PFSK-1 (cell line): ENCODE data around the gene CHCHD10.
A peak's percentile ranks its signal among the peaks of the same experiment; 100 is the strongest.

Experiments
- FOXP2 ChIP-seq: optimal IDR thresholded peaks from 2 replicates; pipeline ENCODE3; 2011; ENCODE audit warnings: borderline replicate concordance, control low read depth, inconsistent platforms; ENCODE audit not compliant: insufficient read depth; ENCODE audit errors: extremely low read length, extremely low read depth
- POLR2AphosphoS5 ChIP-seq: IDR thresholded peaks from 2 replicates; pipeline ENCODE4 v1.6.1; 2012; ENCODE audit warnings: low read depth, mild to moderate bottlenecking, control low read depth, low read length, moderate library complexity
- SIN3A ChIP-seq: IDR thresholded peaks from 2 replicates; pipeline ENCODE4 v1.6.1; 2012; ENCODE audit warnings: mild to moderate bottlenecking, low read length, moderate library complexity, borderline replicate concordance; ENCODE audit not compliant: insufficient read depth
- TAF1 ChIP-seq: IDR thresholded peaks from 2 replicates; pipeline ENCODE4 v1.6.1; 2012; ENCODE audit warnings: low read length, control low read depth, borderline replicate concordance; ENCODE audit not compliant: insufficient read depth
- TF ChIP-seq, protein P1 (sequence below), 2 experiments: IDR thresholded peaks; 2 replicates each; pipeline versions ENCODE4 v1.6.1 to v1.8.0; 2011 to 2012; ENCODE audit warnings: low read depth in 2 of 2, low read length in 2 of 2, control low read depth in 1 of 2, inconsistent platforms in 1 of 2, mild to moderate bottlenecking in 1 of 2, moderate library complexity in 1 of 2; ENCODE audit not compliant: insufficient read depth in 1 of 2

The CHCHD10 gene

DNA sequence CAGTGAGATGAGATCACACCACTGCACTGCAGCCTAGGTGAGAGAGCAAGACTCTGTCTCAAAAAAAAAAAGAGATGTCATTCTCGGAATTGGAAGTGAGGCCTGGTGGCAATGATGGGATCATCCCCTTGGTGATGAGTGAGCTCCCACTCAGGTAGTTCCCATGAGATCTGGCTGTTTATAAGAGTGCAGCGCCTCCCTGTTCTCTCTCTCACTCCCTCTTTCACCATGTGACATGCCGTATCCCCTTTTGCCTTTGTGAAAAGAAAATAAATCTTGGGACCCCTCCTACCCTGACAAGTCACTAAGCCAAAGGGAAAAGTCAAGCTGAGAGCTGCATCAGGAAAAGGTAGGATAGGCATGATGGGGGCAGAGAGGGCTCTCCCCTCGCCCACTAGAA lies 45.6 kb downstream of the CHCHD10 start:
- TF ChIP-seq TAF1: no peak
- no peak for TF ChIP-seq POLR2AphosphoS5

DNA sequence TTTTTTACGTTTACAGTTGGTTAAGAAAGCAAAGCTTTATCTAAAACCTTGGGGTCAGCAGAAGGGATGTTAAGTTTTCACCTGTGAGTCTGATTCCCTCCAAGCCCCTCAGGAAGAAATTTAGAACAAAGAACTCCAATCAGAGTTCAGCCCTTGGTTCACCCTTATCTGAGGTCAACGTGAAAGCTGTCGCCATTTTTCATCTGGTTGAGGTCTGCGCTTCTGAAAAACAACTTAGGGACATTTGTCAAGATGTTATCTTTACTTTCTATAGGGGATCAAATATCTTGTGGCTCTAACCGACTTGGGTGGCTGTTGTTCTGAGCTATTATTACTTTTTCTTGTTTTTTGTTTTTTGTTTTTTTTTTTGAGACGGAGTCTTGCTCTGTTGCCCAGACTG lies 46.9 kb downstream of the CHCHD10 start:
- TF ChIP-seq POLR2AphosphoS5 (no peak), FOXP2 (no peak), TAF1 (no peak), SIN3A (no peak)
- TF ChIP-seq, protein P1, sequence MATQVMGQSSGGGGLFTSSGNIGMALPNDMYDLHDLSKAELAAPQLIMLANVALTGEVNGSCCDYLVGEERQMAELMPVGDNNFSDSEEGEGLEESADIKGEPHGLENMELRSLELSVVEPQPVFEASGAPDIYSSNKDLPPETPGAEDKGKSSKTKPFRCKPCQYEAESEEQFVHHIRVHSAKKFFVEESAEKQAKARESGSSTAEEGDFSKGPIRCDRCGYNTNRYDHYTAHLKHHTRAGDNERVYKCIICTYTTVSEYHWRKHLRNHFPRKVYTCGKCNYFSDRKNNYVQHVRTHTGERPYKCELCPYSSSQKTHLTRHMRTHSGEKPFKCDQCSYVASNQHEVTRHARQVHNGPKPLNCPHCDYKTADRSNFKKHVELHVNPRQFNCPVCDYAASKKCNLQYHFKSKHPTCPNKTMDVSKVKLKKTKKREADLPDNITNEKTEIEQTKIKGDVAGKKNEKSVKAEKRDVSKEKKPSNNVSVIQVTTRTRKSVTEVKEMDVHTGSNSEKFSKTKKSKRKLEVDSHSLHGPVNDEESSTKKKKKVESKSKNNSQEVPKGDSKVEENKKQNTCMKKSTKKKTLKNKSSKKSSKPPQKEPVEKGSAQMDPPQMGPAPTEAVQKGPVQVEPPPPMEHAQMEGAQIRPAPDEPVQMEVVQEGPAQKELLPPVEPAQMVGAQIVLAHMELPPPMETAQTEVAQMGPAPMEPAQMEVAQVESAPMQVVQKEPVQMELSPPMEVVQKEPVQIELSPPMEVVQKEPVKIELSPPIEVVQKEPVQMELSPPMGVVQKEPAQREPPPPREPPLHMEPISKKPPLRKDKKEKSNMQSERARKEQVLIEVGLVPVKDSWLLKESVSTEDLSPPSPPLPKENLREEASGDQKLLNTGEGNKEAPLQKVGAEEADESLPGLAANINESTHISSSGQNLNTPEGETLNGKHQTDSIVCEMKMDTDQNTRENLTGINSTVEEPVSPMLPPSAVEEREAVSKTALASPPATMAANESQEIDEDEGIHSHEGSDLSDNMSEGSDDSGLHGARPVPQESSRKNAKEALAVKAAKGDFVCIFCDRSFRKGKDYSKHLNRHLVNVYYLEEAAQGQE (IDR thresholded peaks at IDR 0.05; ENCODE audit: insufficient read depth in 1 of 2, low read depth in 2 of 2, low read length in 2 of 2): no peak

DNA sequence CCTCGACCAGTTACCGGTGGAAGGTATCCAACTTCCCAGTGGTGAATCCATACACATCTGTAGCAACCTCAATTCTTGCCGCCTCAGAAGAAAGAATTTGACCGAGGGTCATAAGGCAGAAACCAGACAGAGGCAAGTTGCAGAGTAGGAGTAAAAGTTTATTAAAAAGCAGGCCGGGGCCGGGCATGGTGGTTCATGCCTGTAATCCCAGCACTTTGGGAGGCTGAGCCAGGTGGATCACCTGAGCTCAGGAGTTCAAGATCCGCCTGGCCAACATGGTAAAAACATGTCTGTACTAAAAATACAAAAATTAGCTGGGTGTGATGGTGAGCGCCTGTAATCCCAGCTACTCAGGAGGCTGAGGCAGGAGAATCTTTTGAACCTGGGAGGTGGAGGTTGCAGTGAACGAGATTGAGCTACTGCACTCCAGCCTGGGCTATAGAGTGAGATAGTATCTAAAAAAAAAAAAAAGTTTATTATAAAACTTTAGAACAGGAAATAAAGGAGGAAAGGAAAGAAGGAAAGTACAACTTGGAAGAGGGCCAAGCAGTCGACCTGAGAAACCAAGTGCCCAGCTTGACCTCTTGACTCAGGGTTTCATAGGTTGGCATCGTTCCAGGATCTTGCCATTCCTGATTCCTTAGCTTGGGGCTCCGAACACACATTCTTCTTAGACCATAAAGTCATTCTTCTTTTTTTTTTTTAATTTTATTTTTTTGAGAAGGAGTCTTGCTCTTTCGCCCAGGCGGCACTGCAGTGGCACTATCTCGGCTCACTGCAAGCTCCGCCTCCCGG lies 49.2 kb downstream of the CHCHD10 start:
- TF ChIP-seq FOXP2 (no peak), TAF1 (no peak), SIN3A (no peak), POLR2AphosphoS5 (no peak)
- TF ChIP-seq, protein P1 (IDR thresholded peaks at IDR 0.05; ENCODE audit: insufficient read depth in 1 of 2, low read depth in 2 of 2, low read length in 2 of 2): no peak

DNA sequence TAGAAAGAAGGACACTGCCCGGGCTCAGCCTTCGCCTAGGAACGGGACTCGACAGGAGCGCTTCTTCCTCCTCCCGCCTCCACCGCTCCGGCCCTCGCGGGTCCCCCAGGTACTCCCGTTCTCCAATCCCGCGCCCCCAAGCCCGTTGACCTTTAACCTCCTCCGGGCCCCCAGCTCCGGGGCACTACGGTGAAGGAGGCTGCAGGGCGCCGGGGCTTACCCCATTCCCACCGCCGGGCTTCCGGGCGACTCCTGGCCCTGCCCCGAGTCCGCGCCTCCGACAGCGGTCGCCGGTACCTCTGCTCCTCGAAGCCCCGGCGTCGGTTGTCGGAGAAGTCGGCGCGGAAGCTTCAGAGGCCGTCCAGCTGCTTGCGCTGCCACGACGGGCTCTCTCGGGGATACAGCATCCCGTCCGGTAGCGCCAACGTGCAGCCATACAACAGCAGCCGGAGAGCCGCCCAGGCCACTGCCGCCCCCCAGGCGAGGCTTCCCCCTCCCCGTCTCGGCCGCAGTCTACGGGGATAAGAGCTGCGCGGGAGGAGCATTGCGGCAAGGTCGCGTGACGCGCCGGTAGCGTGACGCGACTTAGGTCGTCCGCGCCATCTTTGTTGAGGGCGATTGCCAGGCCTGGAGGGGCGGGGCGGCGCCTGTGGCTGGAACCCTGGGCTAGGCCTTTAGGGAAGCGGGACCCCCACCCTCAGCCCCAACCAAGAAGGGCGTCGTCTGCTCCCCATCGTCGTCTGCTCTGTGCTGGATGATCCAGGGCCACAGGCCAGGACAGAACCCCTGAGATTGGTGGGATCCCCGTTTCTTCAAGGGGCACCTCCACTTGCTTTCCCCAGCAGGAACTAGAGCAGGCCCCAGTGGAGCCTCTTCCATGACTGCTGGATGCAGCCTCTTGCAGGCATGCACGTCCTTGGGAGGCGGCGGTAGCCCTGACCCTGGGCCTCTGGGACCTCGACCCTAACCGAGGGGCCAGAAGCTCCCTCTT lies 50.7 kb downstream of the CHCHD10 start:
- peak; percentile 90 for TF ChIP-seq POLR2AphosphoS5
- TF ChIP-seq, protein P1 (IDR thresholded peaks at IDR 0.05; ENCODE audit: insufficient read depth in 1 of 2, low read depth in 2 of 2, low read length in 2 of 2): no peak
- peak; percentile 90 for TF ChIP-seq FOXP2
- 0 out of 2 replicates have a peak, but pooled peaks have one; percentile 59 for TF ChIP-seq TAF1
- no peak for TF ChIP-seq SIN3A
